Ovary (tissue), 3 donors: ENCODE results near the gene ARL5C.

Experiments used
- POLR2A ChIP-seq: fragments of 450-650 bp; IDR thresholded peaks from one replicate; pipeline ENCODE4 v1.6.1; 2017; ENCODE audit warnings: antibody characterized with exemption, mild to moderate bottlenecking, moderate library complexity
- TF ChIP-seq, protein P1 (sequence below), 3 donors: fragments of 450-650 bp in 2 of 3; fragments of 200-600 bp in 1 of 3; IDR thresholded peaks; one replicate each; pipeline versions ENCODE4 v1.5.1 to v1.8.0; 2016 to 2022; ENCODE audit warnings: antibody characterized with exemption in 3 of 3, mild to moderate bottlenecking in 1 of 3
- donor health status: DM: no; HTN: no; CAD: no.

DNA sequence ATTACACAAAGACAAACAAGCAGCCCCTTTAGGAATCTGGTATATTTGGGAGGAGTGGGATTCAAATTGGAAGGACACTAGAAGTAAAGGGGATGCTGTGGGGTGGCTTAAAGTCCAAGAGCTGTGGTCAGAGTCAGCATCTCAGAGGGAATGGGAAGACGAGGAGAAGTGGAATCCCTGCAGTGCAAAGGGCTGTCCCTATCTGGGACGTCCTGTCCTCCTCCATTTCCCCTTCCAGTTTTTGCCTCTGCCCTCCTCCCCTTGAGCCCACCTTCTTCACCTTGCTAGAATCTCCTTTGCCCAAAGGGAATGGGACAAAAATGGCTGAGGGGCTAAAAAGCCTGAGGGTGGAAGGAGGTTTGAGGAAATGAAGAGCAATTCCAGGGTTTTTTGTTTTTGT, 10.3 kb downstream of the ARL5C start:
- TF ChIP-seq, protein P1, sequence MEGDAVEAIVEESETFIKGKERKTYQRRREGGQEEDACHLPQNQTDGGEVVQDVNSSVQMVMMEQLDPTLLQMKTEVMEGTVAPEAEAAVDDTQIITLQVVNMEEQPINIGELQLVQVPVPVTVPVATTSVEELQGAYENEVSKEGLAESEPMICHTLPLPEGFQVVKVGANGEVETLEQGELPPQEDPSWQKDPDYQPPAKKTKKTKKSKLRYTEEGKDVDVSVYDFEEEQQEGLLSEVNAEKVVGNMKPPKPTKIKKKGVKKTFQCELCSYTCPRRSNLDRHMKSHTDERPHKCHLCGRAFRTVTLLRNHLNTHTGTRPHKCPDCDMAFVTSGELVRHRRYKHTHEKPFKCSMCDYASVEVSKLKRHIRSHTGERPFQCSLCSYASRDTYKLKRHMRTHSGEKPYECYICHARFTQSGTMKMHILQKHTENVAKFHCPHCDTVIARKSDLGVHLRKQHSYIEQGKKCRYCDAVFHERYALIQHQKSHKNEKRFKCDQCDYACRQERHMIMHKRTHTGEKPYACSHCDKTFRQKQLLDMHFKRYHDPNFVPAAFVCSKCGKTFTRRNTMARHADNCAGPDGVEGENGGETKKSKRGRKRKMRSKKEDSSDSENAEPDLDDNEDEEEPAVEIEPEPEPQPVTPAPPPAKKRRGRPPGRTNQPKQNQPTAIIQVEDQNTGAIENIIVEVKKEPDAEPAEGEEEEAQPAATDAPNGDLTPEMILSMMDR (IDR thresholded peaks at IDR 0.05) = no peak
- no peak for TF ChIP-seq POLR2A
